Body of pancreas (tissue), 4 donors: ENCODE results near the gene ADIPOR1.

Source experiments
- CTCF ChIP-seq, 7 experiments: fragments of 450-650 bp in 4 of 7; fragments of 200-600 bp in 3 of 7; sonication (generic) in 3 of 7; IDR thresholded peaks; one replicate each; pipeline ENCODE4 v1.5.1; 2016 to 2019; ENCODE audit warnings: antibody characterized with exemption in 7 of 7
- POLR2A ChIP-seq, 3 donors: fragments of 450-650 bp; IDR thresholded peaks; one replicate each; pipeline ENCODE4 v1.6.1; 2016; ENCODE audit warnings: antibody characterized with exemption in 3 of 3, mild to moderate bottlenecking in 2 of 3

DNA sequence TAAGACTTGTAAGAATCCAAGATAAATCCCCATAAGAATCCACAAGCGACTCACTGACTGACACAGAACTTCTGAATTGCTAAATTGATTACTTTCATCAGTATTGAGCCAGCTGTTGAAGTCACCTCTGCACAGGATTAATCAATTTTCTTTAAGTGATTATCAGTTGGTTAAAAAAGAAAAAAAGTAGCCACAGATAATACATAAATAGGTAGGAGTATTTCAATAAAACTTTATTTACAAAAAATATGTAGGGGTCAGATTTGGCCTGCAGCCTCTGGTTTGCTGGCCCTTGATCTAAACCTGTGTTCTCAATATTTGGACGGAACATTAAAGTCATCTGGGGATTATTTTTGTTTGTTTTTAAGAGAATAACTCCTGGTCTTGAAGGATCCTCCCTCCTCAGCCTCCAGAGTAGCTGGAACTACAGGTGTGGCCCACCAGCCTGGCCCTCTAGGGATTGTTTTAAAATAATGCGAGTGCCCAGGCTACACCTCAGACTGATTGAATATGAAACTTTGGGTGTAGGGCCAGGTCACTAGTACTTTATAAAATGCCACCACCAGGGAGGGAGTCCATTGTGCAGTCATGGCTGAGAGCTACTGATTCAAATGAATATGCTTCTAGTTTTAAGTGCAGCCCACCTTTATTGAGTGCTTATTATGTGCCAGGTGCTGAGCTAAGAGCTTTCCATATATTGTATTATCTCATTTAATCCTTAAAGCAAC lies 42.3 kb upstream of the ADIPOR1 start:
- TF ChIP-seq CTCF (IDR thresholded peaks at IDR 0.05) (no peak), POLR2A (IDR thresholded peaks at IDR 0.05) (no peak)
